Panc1 (cell line): Measurements from ENCODE around the gene FGD5. TPM values are rescaled to one million over a fixed set of nuclear protein-coding genes. Genes with fewer than 3 reads are reported as not detected.

Experiments
- ATAC-seq: fragments of 200-7000 bp; cut with Tn5 transposase; 2 replicates; pipeline ENCODE4 v1.9.1; 2020; ENCODE audit warnings: mild to moderate bottlenecking, moderate library complexity
- BruUV-seq: library from RNA; stranded (reverse); fragments of 400-500 nt; replicated peaks from 2 replicates; lab custom pipeline; 2021; lab: Mats Ljungman, UMichigan
- CTCF ChIA-PET: fragments of 300-600 bp; sonication (Branson Sonifier 250); formaldehyde crosslinking; loops from one replicate; lab custom pipeline; 2022; ENCODE audit warnings: antibody characterized with exemption; lab: Charles Lee
- POLR2A ChIA-PET: fragments of 300-600 bp; sonication (Branson Sonifier 250); formaldehyde crosslinking; loops from one replicate; lab custom pipeline; 2022; ENCODE audit warnings: antibody characterized with exemption; lab: Charles Lee
- DNase-seq: peaks from one replicate; pipeline ENCODE4 v3.0.0-alpha.2; 2010; ENCODE audit warnings: low read depth, low spot score
- H3K27ac ChIP-seq: 2 replicates; pipeline ENCODE4 v1.5.1; 2011; ENCODE audit warnings: mild to moderate bottlenecking, low read length, inconsistent platforms
- H3K27me3 ChIP-seq: fragments of 200-500 bp; sonication (Bioruptor generic); 2 replicates; pipeline ENCODE4 v1.6.0; 2014; ENCODE audit warnings: low read length, inconsistent platforms; ENCODE audit not compliant: control insufficient read depth, insufficient read depth
- H3K36me3 ChIP-seq: fragments of 200-500 bp; sonication (Bioruptor generic); 2 replicates; pipeline ENCODE4 v1.5.1; 2014; ENCODE audit warnings: inconsistent platforms, mild to moderate bottlenecking, low read length, moderate library complexity; ENCODE audit not compliant: control insufficient read depth, insufficient read depth
- H3K4me1 ChIP-seq: 2 replicates; pipeline ENCODE4 v1.5.1; 2011; ENCODE audit warnings: inconsistent platforms, mild to moderate bottlenecking, low read length, moderate library complexity; ENCODE audit not compliant: control insufficient read depth, insufficient read depth
- H3K4me3 ChIP-seq, 2 experiments: 2 replicates each; pipeline ENCODE4 v1.5.1; 2011 to 2012; ENCODE audit warnings: low read depth in 2 of 2, low read length in 2 of 2, mild to moderate bottlenecking in 2 of 2, inconsistent platforms in 1 of 2, moderate library complexity in 1 of 2
- H3K9me3 ChIP-seq: fragments of 200-500 bp; sonication (Bioruptor generic); 2 replicates; pipeline ENCODE4 v1.5.1; 2014; ENCODE audit warnings: low read depth, mild to moderate bottlenecking, inconsistent platforms, low read length, moderate library complexity; ENCODE audit not compliant: control insufficient read depth, insufficient read depth
- CTCF ChIP-seq: fragments of 450-650 bp; IDR thresholded peaks from 2 replicates; pipeline ENCODE4 v1.5.1; 2017; ENCODE audit warnings: mild to moderate bottlenecking
- POLR2AphosphoS5 ChIP-seq: IDR thresholded peaks from 2 replicates; pipeline ENCODE4 v1.6.1; 2012; ENCODE audit warnings: mild to moderate bottlenecking, low read depth, low read length, moderate library complexity
- REST ChIP-seq, 2 experiments: IDR thresholded peaks; 2 replicates each; pipeline ENCODE4 v1.6.1; 2011 to 2012; ENCODE audit warnings: low read depth in 2 of 2, control low read depth in 1 of 2, low read length in 1 of 2, mild to moderate bottlenecking in 1 of 2, moderate library complexity in 1 of 2; ENCODE audit not compliant: insufficient read depth in 1 of 2
- SIN3A ChIP-seq: IDR thresholded peaks from 2 replicates; pipeline ENCODE4 v1.6.1; 2012; ENCODE audit warnings: low read depth, mild to moderate bottlenecking, low read length, moderate library complexity, borderline replicate concordance; ENCODE audit not compliant: insufficient read depth
- TCF7L2 ChIP-seq: IDR thresholded peaks from 2 replicates; pipeline ENCODE4 v1.6.1; 2011; ENCODE audit warnings: mild to moderate bottlenecking, low read depth, low read length, inconsistent platforms
- in situ Hi-C: cut with HindIII; loops from 2 replicates; pipeline ENCODE4 v1.10.0; 2016; ENCODE audit warnings: low sequenced_read_pairs, low pct_unique_long_range_greater_than_20kb
- intact Hi-C: fragments of 100-400 bp; cut with micrococcal nuclease; formaldehyde crosslinking; loops from one replicate; pipeline ENCODE4 v1.10.0; 2022; ENCODE audit not compliant: unreplicated experiment
- total RNA-seq: library from RNA; stranded (reverse); gene quantifications from one replicate; pipeline ENCODE4 v1.2.1, GENCODE V29; 2021; ENCODE audit not compliant: unreplicated experiment

The FGD5 gene
- total RNA-seq, 1 experiment from 2014 or later = 0.77 TPM

GRCh38 chr3:14943042-14943441 is 124.3 kb downstream of the FGD5 start:
- POLR2A ChIA-PET = no interaction called here
- in situ Hi-C loops = no loop called here
- Histone ChIP-seq H3K27ac (no peak overlapping the region), H3K9me3 (no peaks in the 10 kb centered on the region), H3K4me1 (peaks cover 4% of the 10 kb centered on the region; the same call in 1 of the 2 replicates), H3K36me3 (peaks cover 2% of the 10 kb centered on the region; the same call in 1 of the 2 replicates), H3K27me3 (no peaks in the 10 kb centered on the region), H3K4me3 (no peak overlapping the region)
- no TSS peak for BruUV-seq
- CTCF ChIA-PET = no interaction called here
- DNase-seq (no peak), ATAC-seq (no peak)
- no peak for TF ChIP-seq SIN3A
- TF ChIP-seq POLR2AphosphoS5 = no peak
- TF ChIP-seq REST (IDR thresholded peaks at IDR 0.05; ENCODE audit: insufficient read depth in 1 of 2, low read depth in 2 of 2, low read length in 1 of 2) = no peak
- TF ChIP-seq CTCF = no peak
- no peak for TF ChIP-seq TCF7L2
- intact Hi-C loops = no loop called here

- no TSS peak for BruUV-seq
- POLR2A ChIA-PET = no interaction called here
- H3K9me3 ChIP-seq = no peaks in the 10 kb centered on the region
- in situ Hi-C loops = no loop called here
- DNase-seq = no peak
- peaks cover 16% of the 10 kb centered on the region for H3K4me1 ChIP-seq
- intact Hi-C loops = no loop called here
- H3K27me3 ChIP-seq = no peaks in the 10 kb centered on the region
- peaks cover 5% of the 10 kb centered on the region; the same call in 1 of the 2 replicates for H3K36me3 ChIP-seq
- peak overlapping the region; percentile 80 to 89 for H3K4me3 ChIP-seq
- CTCF ChIA-PET = no interaction called here
- peak overlapping the region; percentile 88 for H3K27ac ChIP-seq
- no peak for TF ChIP-seq REST (IDR thresholded peaks at IDR 0.05; ENCODE audit: insufficient read depth in 1 of 2, low read depth in 2 of 2, low read length in 1 of 2)
- ATAC-seq = no peak
Observed at GRCh38 chr3:14946236-14946635, 127.5 kb downstream of the FGD5 start.
